Measurements from ENCODE around the gene MCF2L2.

Gene MCF2L2

DNA sequence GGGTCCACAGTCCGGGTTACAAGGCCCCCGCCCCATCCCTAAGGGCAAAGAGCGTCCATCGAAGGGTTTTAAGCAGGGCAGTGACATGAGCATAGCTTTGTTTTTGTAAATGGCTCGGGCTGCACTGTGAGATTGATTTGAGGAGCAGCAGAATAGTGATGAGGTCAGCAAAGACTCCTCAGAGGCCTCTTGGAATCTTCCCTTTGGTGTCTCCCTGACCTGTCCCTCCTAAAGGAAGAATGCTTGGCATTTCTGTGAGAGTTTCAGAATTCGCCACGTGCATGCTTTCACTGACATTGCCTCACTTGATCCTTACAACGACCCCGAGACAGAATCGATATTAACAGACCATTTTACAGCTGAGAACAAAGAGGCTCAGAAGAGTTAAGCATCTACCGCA lies 286.2 kb downstream of the MCF2L2 start:
- DNase-seq (ENCODE audit: low read depth in 2 of 3, low spot score in 1 of 3), result no peak

DNA sequence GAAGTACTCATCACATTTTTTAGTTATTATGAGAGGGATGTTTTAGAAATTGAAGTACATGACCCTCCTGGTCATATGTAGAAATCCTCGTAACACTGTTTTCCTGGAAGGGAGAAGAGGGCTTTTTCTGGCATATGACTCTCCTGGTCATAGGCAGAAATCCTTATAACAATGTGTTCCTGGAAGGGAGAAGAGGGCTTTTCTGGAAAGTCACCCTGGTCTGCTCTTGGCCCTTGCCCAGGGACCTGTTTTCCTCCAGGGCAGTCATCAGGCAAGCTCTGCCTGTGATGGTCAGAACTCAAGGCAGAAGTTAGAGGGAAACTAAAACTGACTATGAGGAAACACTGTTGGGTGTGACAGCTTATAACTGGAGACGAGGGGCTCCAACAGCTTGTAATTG lies 293.6 kb downstream of the MCF2L2 start:
- no peak for DNase-seq (ENCODE audit: low read depth in 2 of 3, low spot score in 1 of 3)

DNA sequence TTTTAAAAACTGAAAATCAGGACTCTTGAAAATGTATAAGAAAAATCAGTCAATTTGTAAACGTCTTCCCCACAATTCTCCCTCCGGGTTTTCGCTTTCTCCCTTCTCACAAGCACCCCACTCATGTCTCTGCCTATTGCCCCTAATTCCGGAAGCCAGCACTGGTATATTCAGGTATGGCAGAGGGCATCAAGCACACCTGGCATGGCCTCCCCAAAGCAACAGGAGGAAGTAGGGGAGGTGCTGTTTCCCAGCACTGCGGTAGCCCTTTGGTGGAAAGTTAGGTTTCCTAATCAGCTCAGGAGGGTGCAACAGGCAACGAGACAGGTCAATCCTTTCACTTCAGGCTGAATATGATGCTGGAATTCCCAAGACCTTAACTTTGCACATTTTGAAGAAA lies 296.0 kb downstream of the MCF2L2 start:
- DNase-seq (ENCODE audit: low read depth in 2 of 3, low spot score in 1 of 3), result no peak

DNA sequence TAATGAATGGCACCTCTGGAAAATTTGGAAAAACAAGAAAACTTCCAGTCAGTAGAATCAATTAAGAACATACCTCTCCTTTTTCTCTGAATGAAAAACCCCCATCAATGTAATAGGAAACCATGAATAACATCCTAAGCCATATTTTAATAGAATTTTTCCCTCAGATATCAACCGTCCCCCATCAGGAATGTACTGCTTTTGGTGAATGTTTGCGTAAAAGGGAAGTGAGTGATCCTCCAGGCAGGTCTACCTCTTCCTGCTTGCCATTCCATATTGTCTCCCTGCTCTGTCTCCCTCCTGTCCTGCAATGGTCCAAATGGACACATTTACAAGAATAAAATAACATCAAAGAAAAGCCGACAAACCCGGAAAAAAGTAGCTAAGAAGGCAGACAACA lies 296.7 kb downstream of the MCF2L2 start:
- no peak for DNase-seq (ENCODE audit: low read depth in 2 of 3, low spot score in 1 of 3)

DNA sequence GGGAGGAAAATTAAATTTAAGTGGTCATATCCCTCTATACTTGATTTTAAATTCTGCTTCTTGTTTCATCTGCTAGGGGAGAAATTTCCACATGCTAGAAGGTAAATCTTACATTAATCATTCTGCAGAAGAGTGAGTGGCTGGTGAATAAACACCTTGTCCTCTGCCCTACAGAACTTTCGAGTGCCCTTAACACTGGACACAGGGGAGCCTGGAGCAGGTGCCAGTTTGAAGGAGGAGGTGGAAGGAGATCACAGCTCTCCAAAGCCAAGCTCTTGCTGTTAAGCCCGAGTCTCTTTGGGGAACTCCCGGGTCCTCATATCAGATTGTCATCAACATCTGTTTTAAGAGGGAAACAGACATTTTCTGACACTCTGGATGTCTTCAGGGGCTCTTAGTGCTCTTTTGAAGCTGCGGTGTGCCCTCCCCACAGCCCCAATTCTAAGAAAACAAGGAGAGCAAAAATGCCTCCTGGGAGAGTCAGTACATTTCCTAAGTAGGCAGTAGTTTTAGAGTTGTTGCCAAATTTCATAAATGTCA lies 297.2 kb downstream of the MCF2L2 start:
- DNase-seq (ENCODE audit: low read depth in 2 of 3, low spot score in 1 of 3), result no peak

DNA sequence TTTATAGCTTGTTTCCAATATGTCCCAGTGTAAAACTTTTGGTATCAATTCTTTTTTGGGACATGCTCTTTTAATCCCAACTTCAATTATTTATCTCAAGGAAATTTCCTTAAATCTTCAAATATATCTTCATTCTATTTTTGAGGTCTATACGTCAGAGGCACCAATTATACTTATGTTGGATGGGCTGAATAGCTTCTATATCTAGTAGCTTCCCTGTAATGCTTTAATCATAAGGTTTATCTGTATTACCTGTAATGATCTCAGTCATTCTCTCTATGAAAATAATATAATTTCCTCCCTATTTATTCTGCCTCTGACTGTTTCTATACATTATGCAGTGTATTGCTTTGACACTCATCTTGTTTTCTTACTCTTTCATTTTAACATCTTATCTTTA lies 299.2 kb downstream of the MCF2L2 start:
- DNase-seq (ENCODE audit: low read depth in 2 of 3, low spot score in 1 of 3), result no peak

DNA sequence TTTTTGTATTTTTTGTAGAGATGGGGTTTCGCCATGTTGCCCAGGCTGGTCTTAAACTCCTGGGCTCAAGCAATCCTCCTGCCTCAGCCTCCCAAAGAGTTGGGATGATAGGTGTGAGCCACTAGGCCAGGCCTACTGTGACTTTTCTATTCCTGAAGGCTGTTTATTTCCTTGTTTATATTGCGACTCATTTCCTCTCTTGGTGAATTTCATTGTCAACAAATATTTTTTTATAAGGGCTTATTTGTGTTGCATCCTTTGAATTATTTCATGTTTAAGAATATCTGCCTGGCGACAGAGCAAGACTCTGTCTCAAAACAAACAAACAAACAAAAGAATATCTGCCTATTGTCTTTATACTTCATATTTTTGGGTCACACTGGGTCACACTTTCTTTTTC lies 299.7 kb downstream of the MCF2L2 start:
- DNase-seq (ENCODE audit: low read depth in 2 of 3, low spot score in 1 of 3), result no peak

All from stimulated activated CD4-positive, alpha-beta T cell treated with anti-CD3 and anti-CD28 coated beads, Interleukin-12 subunit alpha, Interleukin-12 subunit beta, amount 100 ng/mL, for 48 hours (primary cell).